K562 (cell line): ENCODE measurements around the gene PACSIN1. TPM values are rescaled to one million over a fixed set of nuclear protein-coding genes. Genes with fewer than 3 reads are reported as not detected.

Source experiments
- EZH2 ChIP-seq: IDR thresholded peaks from 2 replicates; pipeline ENCODE4 v1.6.1; 2012; ENCODE audit warnings: low read depth, mild to moderate bottlenecking, inconsistent platforms, low read length, borderline replicate concordance
- FOXA1 ChIP-seq: fragments of 450-650 bp; IDR thresholded peaks from 2 replicates; pipeline ENCODE4 v1.6.1; 2016; ENCODE audit warnings: mild to moderate bottlenecking, borderline replicate concordance
- FOXK2 ChIP-seq, 2 experiments: fragments of 450-650 bp; IDR thresholded peaks in 1 of 2; conservative IDR thresholded peaks in 1 of 2; 2 replicates each; pipeline ENCODE4 v1.6.1; 2016; ENCODE audit warnings: low read depth in 2 of 2, mild to moderate bottlenecking in 1 of 2
- GATA2 ChIP-seq: sonication (generic); formaldehyde crosslinking; IDR thresholded peaks from 2 replicates; pipeline ENCODE4 v1.4.0; 2020; ENCODE audit warnings: mild to moderate bottlenecking, missing genetic modification reagents
- HDGF ChIP-seq: fragments of 450-650 bp; IDR thresholded peaks from 2 replicates; pipeline ENCODE4 v1.6.1; 2016
- MECOM ChIP-seq: fragments of 250-450 bp; sonication (Bioruptor Pico); IDR thresholded peaks from 2 replicates; pipeline ENCODE4 v1.8.0; 2022; ENCODE audit warnings: inconsistent platforms
- PTTG1 ChIP-seq: fragments of 450-650 bp; IDR thresholded peaks from 2 replicates; pipeline ENCODE4 v1.6.1; 2016; ENCODE audit warnings: low read depth, mild to moderate bottlenecking, missing genetic modification characterization, missing compliant biosample characterization
- SLC30A9 ChIP-seq: fragments of 250-450 bp; sonication (Bioruptor Pico); IDR thresholded peaks from 2 replicates; pipeline ENCODE4 v1.8.0; 2022; ENCODE audit warnings: mild to moderate bottlenecking, moderate library complexity
- SPI1 ChIP-seq: IDR thresholded peaks from 2 replicates; pipeline ENCODE4 v1.6.1; 2011; ENCODE audit warnings: low read depth, low read length, control low read depth, borderline replicate concordance
- ZBTB7A ChIP-seq: IDR thresholded peaks from 2 replicates; pipeline ENCODE4 v1.6.1; 2011; ENCODE audit warnings: low read depth, mild to moderate bottlenecking, low read length, moderate library complexity, borderline replicate concordance; ENCODE audit not compliant: control insufficient read depth
- ZEB2 ChIP-seq: fragments of 450-650 bp; IDR thresholded peaks from 2 replicates; pipeline ENCODE4 v1.6.1; 2016
- ZFPM2 ChIP-seq: fragments of 250-450 bp; sonication (Bioruptor Pico); IDR thresholded peaks from 2 replicates; pipeline ENCODE4 v1.5.1; 2022; ENCODE audit warnings: mild to moderate bottlenecking
- polyA plus RNA-seq, 8 experiments: library from polyadenylated mRNA; depleted of rRNA in 4 of 8; stranded (reverse) in 5 of 8; unstranded in 3 of 8; fragments of >200 nt; fragmentation: Nextera tagmentation in 2 of 8; fragmentation: Illumina TruSeq in 1 of 8; extraction: Ambion mirVana in 2 of 8; extraction: Trizol in 1 of 8; gene quantifications; 2 replicates each; pipeline versions ENCODE4 v1.2.1 to v1.2.3, GENCODE V29; 2011 to 2014; ENCODE audit warnings: inconsistent platforms in 1 of 8, missing spikeins in 1 of 8
- total RNA-seq, 7 experiments: library from RNA; depleted of rRNA in 6 of 7; stranded (reverse); fragments of >200 nt in 6 of 7; fragmentation: Illumina TruSeq in 2 of 7; extraction: Trizol in 2 of 7; gene quantifications; 2 replicates each; pipeline versions ENCODE4 v1.2.1 to v1.2.3, GENCODE V29; 2011 to 2021; ENCODE audit warnings: low replicate concordance in 1 of 7
- TF ChIP-seq, protein P1 (sequence below): fragments of 250-450 bp; sonication (Bioruptor Pico); IDR thresholded peaks from 2 replicates; pipeline ENCODE4 v1.4.0; 2020; ENCODE audit warnings: mild to moderate bottlenecking
- TF ChIP-seq, protein P2 (sequence below), 2 experiments: IDR thresholded peaks in 1 of 2; conservative IDR thresholded peaks in 1 of 2; 2 replicates each; pipeline ENCODE4 v1.6.1; 2016; ENCODE audit warnings: low read depth in 2 of 2, mild to moderate bottlenecking in 1 of 2, missing compliant biosample characterization in 1 of 2, missing genetic modification characterization in 1 of 2, moderate library complexity in 1 of 2
- TF ChIP-seq, protein P3 (sequence below): fragments of 250-450 bp; sonication (Bioruptor Pico); IDR thresholded peaks from 2 replicates; pipeline ENCODE4 v1.8.0; 2022; ENCODE audit warnings: moderate library complexity, mild to moderate bottlenecking, inconsistent platforms
- TF ChIP-seq, protein P4 (sequence below): sonication (generic); IDR thresholded peaks from 2 replicates; pipeline ENCODE4 v1.6.1; 2016
- TF ChIP-seq, protein P5 (sequence below): fragments of 250-450 bp; sonication (Bioruptor Pico); IDR thresholded peaks from 2 replicates; pipeline ENCODE4 v1.4.0; 2020; ENCODE audit warnings: mild to moderate bottlenecking, moderate library complexity
- TF ChIP-seq, protein P6 (sequence below): sonication (generic); formaldehyde crosslinking; IDR thresholded peaks from 2 replicates; pipeline ENCODE4 v1.4.0; 2020; ENCODE audit warnings: mild to moderate bottlenecking, missing genetic modification reagents

PACSIN1 gene
- total and polyA plus RNA-seq, 9 of the 15 experiments (the other 6 are each of a cell fraction or from before 2014, with no cell fraction given): 0.01 to 1.7 (median 0.45) TPM

DNA sequence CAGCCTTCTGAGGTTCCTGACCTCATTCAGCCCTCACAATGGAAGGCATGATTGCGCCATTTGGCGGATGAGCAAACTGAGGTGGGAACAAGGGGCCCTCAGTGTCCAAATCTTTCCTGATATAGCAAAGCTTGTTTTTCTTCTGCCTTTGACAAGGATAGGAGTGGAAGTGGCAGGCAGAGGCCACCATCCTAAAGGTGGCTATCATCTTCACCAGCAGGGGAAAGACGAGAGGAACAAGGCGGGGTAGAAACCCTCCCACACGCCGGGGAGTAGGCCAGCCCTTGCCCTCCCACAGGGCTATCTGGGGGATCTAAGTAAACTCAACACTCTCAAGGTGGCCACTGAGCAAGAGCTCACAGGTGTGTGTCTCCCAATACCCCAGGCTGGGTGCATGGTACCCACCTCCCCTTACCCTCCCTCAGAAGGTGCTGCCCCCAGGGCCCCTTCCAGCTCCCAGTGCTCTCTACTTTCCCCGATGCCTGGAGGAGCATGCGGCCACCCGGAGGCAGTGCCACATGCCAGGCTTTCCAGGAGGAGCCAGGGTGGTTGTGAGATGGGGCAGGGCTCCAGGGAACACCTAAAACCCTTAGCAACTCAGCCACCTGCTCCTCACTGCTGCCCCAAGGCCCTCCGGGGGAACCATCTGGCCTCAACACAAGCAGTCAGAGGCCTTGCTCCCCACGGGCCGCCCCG lies 79.0 kb downstream of the PACSIN1 start (continued):
- TF ChIP-seq, protein P1, sequence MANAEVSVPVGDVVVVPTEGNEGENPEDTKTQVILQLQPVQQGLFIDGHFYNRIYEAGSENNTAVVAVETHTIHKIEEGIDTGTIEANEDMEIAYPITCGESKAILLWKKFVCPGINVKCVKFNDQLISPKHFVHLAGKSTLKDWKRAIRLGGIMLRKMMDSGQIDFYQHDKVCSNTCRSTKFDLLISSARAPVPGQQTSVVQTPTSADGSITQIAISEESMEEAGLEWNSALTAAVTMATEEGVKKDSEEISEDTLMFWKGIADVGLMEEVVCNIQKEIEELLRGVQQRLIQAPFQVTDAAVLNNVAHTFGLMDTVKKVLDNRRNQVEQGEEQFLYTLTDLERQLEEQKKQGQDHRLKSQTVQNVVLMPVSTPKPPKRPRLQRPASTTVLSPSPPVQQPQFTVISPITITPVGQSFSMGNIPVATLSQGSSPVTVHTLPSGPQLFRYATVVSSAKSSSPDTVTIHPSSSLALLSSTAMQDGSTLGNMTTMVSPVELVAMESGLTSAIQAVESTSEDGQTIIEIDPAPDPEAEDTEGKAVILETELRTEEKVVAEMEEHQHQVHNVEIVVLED (CRISPR knock-in tag): no peak
- TF ChIP-seq SLC30A9 (CRISPR knock-in tag): no peak
- TF ChIP-seq, protein P2, sequence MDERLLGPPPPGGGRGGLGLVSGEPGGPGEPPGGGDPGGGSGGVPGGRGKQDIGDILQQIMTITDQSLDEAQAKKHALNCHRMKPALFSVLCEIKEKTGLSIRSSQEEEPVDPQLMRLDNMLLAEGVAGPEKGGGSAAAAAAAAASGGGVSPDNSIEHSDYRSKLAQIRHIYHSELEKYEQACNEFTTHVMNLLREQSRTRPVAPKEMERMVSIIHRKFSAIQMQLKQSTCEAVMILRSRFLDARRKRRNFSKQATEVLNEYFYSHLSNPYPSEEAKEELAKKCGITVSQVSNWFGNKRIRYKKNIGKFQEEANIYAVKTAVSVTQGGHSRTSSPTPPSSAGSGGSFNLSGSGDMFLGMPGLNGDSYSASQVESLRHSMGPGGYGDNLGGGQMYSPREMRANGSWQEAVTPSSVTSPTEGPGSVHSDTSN (CRISPR knock-in tag; IDR thresholded peaks at IDR 0.05; ENCODE audit: low read depth): no peak
- TF ChIP-seq, protein P2 (tag; conservative IDR thresholded peaks at IDR 0.05; ENCODE audit: low read depth): no peak
- no peak for TF ChIP-seq ZFPM2 (CRISPR knock-in tag)
- 0 out of 2 replicates have a peak, but pooled peaks have one; percentile 13 for TF ChIP-seq MECOM (CRISPR knock-in tag)
- TF ChIP-seq ZBTB7A: peak; percentile 31; the same call in 1 of the 2 replicates
- TF ChIP-seq HDGF: no peak
- TF ChIP-seq, protein P3, sequence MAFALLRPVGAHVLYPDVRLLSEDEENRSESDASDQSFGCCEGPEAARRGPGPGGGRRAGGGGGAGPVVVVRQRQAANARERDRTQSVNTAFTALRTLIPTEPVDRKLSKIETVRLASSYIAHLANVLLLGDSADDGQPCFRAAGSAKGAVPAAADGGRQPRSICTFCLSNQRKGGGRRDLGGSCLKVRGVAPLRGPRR (CRISPR knock-in tag): no peak
- TF ChIP-seq EZH2: no peak
- TF ChIP-seq SPI1: 0 out of 2 replicates have a peak, but pooled peaks have one; percentile 10
- TF ChIP-seq, protein P4, sequence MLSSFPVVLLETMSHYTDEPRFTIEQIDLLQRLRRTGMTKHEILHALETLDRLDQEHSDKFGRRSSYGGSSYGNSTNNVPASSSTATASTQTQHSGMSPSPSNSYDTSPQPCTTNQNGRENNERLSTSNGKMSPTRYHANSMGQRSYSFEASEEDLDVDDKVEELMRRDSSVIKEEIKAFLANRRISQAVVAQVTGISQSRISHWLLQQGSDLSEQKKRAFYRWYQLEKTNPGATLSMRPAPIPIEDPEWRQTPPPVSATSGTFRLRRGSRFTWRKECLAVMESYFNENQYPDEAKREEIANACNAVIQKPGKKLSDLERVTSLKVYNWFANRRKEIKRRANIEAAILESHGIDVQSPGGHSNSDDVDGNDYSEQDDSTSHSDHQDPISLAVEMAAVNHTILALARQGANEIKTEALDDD: no peak
- peak; percentile 81 for TF ChIP-seq ZEB2
- no peak; a peak in 1 of 4 replicates for TF ChIP-seq FOXK2 (conservative IDR thresholded peaks at IDR 0.05 in 1 of 2, IDR thresholded peaks at IDR 0.05 in 1 of 2; ENCODE audit: low read depth in 2 of 2)
- TF ChIP-seq, protein P5, sequence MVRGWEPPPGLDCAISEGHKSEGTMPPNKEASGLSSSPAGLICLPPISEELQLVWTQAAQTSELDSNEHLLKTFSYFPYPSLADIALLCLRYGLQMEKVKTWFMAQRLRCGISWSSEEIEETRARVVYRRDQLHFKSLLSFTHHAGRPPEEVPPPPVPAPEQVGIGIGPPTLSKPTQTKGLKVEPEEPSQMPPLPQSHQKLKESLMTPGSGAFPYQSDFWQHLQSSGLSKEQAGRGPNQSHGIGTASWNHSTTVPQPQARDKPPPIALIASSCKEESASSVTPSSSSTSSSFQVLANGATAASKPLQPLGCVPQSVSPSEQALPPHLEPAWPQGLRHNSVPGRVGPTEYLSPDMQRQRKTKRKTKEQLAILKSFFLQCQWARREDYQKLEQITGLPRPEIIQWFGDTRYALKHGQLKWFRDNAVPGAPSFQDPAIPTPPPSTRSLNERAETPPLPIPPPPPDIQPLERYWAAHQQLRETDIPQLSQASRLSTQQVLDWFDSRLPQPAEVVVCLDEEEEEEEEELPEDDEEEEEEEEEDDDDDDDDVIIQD (CRISPR knock-in tag): no peak
- no peak for TF ChIP-seq PTTG1 (tag)
- TF ChIP-seq, protein P6, sequence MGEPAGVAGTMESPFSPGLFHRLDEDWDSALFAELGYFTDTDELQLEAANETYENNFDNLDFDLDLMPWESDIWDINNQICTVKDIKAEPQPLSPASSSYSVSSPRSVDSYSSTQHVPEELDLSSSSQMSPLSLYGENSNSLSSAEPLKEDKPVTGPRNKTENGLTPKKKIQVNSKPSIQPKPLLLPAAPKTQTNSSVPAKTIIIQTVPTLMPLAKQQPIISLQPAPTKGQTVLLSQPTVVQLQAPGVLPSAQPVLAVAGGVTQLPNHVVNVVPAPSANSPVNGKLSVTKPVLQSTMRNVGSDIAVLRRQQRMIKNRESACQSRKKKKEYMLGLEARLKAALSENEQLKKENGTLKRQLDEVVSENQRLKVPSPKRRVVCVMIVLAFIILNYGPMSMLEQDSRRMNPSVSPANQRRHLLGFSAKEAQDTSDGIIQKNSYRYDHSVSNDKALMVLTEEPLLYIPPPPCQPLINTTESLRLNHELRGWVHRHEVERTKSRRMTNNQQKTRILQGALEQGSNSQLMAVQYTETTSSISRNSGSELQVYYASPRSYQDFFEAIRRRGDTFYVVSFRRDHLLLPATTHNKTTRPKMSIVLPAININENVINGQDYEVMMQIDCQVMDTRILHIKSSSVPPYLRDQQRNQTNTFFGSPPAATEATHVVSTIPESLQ (CRISPR knock-in tag): no peak
- TF ChIP-seq GATA2 (CRISPR knock-in tag): peak; percentile 95
- TF ChIP-seq FOXA1: no peak
